HG03196 (cell line): Measurements from ENCODE around the gene C1orf226.
"Not testable (repeated sequence)": the region's sequence is repeated elsewhere in the genome, so short reads cannot be mapped to it uniquely, and the experiment has no call there.

Experiments used
- ATAC-seq: cut with Tn5 transposase; IDR thresholded peaks from one replicate; pipeline ENCODE4 v1.9.1; 2021; ENCODE audit not compliant: unreplicated experiment

C1orf226 gene

GRCh38 chr1:162381383-162381782 lies at the start of gene C1orf226:
Gene C1orf226, plus strand, starts transcription at chr1:162381728. Its CDS starts 174 bp downstream, at chr1:162381902.
- ATAC-seq: no peak

GRCh38 chr1:162333991-162334390 lies 47.5 kb upstream of the C1orf226 start:
- ATAC-seq: no peak

GRCh38 chr1:162335126-162335525 lies 46.4 kb upstream of the C1orf226 start:
- ATAC-seq: no peak

GRCh38 chr1:162336621-162337285 lies 44.8 kb upstream of the C1orf226 start:
- no peak for ATAC-seq

GRCh38 chr1:162342452-162342983 lies 39.0 kb upstream of the C1orf226 start:
- no peak for ATAC-seq

- no peak for ATAC-seq
These were observed 38.1 kb upstream of the C1orf226 start for GRCh38 chr1:162343470-162343869.

DNA sequence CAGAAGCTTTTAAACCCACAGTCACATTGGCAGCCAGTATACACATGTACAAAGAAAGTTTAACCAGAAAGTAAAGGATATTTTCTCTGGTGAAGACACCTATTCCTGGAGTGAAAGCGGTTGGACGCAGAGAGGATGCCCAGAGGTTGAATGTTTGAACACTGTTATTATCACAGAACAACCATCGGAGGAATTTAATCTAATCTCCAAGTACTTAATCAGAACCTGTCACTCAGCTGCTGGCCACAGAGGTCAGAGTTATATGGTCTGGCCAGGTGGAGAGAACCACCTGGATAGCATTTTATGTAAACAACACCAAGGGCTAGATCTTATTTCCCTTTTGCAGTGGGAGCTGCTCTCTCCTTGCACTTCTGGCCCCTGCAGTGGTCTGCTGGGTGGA lies 34.2 kb upstream of the C1orf226 start:
- no peak for ATAC-seq

DNA sequence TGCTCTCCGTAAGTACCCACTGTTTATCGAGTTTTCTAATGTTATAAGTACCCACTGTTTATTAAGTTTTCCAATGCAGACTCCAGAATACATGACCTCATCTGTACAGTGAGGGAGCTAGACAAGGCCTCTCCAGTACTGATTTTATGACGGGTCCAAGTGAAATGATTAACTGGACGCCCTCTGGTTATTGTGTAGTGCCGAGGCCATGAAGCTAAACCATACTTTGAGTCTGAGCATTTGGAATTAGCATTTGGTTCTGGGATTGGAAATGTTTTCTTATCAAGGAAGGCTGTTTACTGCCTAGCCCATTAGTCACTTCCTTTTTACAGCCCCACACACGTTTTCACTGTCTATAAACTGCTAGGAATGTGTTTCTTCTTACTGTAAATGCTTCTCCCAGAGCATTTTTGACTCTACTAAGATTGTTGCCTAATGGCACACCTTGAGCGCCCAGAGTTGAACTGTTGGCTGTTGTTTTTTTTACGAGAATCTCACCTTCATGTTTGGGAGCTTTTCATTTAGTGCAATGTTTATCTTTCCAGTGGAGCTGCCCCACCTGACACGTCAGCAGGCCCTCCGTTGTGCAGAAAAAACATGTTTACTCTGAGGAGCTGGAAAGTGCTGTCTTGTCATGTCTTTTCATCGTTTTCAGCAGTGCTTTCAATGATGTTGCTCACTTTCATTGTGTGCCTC lies 31.7 kb upstream of the C1orf226 start:
- ATAC-seq: no peak

- ATAC-seq: no peak
These were observed 30.2 kb upstream of the C1orf226 start for GRCh38 chr1:162351246-162351842.

DNA sequence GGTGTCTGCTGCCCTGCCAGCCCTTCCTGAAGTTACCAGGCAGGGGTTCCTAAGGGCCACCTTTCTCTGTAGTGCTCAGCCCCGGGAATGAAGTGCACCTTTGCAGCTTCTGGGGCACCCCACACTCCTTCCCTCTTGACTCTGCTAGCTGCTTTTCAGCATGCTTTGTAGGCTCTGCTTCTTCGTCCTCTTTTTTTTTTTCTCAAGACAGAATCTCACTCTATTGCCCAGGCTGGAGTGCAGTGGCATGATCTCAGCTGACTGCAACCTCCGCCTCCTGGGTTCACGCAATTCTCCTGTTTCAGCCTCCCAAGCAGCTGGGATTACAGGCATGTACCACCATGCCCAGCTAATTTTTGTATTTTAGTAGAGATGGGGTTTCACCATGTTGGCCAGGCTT lies 29.7 kb upstream of the C1orf226 start:
- ATAC-seq: not testable (repeated sequence)

DNA sequence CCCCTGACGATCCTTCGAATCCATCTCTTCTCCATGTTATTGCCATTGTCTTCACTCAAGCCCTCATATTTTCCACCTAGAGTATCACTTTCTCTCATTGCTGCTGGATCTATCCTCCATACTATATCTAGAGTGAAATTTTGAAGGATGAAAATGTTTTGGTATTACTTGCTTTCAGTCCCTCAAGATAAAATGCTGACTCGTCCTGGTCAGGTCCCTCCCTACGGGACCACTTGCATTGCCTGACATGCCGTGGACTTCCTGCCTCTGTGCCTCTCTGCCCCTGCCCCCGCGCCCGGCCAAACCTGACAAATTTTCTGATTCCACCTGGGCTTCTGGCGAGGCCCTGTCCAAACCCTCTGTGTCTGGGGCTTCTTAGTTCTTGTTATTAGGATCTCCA lies 28.4 kb upstream of the C1orf226 start:
- no peak for ATAC-seq

GRCh38 chr1:162353702-162354101 lies 27.8 kb upstream of the C1orf226 start:
- no peak for ATAC-seq

DNA sequence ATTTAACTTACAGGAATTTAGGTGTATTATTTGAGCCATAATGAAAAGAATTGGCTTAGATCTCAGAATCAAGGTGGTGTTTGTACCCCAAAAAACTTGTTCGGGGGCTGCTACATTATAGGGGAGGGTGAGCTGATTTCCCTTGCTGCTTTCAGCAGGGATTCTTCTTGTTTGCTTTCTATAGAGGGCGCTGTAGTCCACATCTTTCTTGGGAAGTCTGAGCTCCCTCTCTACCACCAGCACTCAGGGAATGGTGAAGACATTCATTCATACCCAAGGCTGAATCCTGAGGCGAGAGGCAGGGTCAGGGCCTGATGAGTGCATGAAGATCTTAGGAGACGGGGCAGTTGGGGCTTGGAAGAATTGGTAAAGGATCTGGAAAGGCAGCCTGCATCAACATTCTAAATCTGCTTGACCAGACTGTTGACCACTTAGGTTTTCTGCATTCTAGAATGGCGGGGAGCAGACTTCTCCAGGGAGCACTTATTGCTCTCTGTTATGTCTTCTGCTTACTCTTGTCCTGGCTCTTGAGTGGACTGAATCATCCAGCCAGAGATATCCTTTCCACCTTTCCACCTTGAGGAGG lies 23.8 kb upstream of the C1orf226 start:
- no peak for ATAC-seq

GRCh38 chr1:162358928-162359327 lies 22.6 kb upstream of the C1orf226 start:
- no peak for ATAC-seq

DNA sequence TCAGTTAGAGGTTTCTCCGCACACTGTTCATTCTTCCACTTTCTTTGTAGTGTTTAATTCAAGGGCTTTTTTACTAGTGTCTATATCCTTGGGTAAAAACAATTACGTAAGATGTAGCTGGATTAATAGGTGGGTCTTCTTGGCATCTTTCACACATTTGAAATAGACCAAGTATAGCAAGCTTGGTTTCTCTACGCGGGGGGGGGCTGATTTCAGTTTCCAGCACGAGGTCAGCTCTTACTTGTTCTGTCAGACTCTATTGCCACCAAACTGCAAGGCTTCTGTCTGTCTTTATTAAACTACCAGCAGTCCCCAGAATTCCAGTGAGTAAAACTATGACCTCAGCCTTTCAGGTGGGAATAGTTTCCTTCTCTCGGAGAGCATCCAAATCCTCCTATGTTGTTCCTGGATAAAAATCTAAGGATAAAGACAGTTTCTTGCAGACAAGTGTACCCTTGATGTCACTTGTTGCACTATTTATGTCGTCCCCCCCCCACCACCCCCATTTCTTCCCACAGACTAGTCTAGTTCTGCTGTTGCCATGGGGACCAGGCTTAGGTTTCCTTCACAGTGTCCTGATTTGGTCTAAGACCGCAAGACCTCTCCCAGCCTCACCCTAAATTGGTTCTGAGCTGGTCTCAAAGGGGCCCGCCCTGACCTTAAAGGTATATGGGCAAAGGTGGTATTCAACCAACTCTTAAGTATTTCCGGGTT lies 21.8 kb upstream of the C1orf226 start:
- no peak for ATAC-seq

DNA sequence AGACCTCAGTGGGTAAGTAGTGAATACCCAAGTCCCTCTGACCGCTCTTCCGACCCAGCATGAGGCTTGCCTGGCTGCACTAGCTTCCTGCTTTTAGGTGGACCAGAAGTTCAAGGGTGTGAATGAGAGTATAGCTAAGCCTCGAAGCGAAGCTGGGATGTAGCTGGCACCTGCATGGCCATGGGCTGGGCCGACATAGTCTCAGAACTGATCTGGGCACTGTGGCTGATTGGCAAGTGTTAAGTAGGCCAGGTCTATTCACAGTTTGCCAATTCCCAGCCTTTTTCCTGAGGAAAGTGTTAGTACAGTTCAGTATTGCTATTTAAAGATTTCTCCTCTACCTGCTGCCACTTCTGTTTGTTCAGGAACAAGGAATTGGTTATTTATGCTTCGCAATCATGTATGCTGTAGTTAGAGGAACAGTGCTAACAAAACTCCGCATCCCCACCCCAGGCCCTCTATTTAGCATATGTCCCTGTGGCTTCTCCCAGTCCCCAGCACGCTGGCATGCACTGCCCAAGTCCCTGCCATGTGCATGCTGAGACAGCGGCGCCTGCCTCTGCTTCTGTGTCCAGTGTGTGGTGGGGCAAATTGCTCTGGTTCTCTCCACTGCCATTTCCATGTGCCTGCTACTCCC lies 21.2 kb upstream of the C1orf226 start:
- ATAC-seq: no peak

DNA sequence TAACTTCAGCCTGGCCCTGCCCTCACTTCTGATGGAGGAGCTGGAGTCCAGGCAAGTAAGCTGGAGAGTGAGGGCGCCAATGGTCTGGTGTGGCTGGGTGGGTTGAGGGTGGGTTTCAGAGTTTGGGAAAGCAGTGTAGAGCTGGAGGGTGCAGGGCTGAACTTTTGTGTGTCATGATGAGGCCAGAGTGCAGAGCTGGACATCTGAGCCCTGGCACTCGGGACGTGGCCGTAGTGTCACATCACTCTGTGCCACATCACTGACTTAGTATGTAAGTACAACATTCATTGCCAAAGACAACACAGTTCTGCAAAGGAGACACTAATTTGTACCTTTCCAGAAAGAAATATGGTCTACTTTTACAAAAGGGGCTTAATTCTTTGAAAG lies 20.7 kb upstream of the C1orf226 start:
- no peak for ATAC-seq

- ATAC-seq: no peak
These were observed 20.2 kb upstream of the C1orf226 start for GRCh38 chr1:162361349-162361748.

DNA sequence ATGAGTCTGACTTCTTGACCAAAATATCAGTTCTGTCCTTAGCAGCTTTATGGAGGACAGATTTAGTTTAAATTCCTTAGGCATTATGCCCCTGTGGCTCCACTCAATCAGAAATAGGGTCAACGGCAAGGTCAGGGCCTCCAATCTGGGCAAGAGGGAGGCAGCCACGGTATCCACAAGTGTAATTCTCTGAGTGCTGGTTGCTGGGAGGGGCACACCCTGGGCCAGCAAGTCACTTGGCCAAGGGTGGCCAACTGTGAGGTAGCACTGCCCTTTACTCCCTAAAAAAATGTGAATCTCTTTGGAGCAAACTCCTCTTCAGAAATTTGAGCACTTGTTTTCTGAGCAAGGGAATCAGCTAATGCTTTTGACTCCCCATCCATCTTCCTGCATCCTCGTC lies 17.7 kb upstream of the C1orf226 start:
- ATAC-seq: no peak

DNA sequence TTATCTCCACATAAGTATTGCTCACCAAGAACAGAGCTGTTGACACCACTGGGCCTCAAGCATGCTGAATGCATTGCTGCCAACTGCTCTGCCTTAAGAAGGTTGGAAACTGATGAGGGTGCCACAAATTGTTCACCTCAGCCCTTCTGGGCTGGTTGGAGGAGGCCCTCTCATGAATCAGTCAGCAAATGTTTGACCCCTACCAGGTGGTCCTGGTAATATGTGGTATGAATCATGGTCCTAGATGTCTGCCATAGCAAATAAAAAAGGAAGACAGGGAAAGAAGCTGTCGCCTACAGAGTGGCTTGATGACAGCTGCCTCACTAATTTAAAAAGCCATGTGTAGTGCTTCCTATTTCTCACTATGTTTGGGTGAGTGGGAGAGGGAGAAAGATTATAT lies 17.0 kb upstream of the C1orf226 start:
- ATAC-seq: no peak
